GM21737 (cell line): ENCODE measurements around the gene EML4.
"Not testable (repeated sequence)": the region's sequence is repeated elsewhere in the genome, so short reads cannot be mapped to it uniquely, and the experiment has no call there.

Experiments
- ATAC-seq: cut with Tn5 transposase; IDR thresholded peaks from one replicate; pipeline ENCODE4 v1.9.1; 2021; ENCODE audit warnings: mild to moderate bottlenecking, moderate library complexity; ENCODE audit not compliant: unreplicated experiment

EML4 gene

GRCh38 chr2:42372474-42373200 lies 203.5 kb downstream of the EML4 start:
- ATAC-seq: no peak

- no peak for ATAC-seq
Observed at GRCh38 chr2:42376758-42377157, 207.6 kb downstream of the EML4 start.

- ATAC-seq: no peak
Observed at GRCh38 chr2:42378415-42378814, 209.3 kb downstream of the EML4 start.

GRCh38 chr2:42380026-42380425 lies 210.9 kb downstream of the EML4 start:
- not testable (repeated sequence) for ATAC-seq

- no peak for ATAC-seq
Observed at GRCh38 chr2:42382144-42382543, 213.0 kb downstream of the EML4 start.
